Activated T-cell treated with anti-CD3 and anti-CD28 coated beads, Interleukin-2, amount 50 U/mL, for 48 hours (primary cell): ENCODE measurements around the gene RPA1.
A peak's percentile ranks its signal among the peaks of the same experiment; 100 is the strongest.
"Not testable (repeated sequence)": the region's sequence is repeated elsewhere in the genome, so short reads cannot be mapped to it uniquely, and the experiment has no call there.

Experiments used
- DNase-seq, 2 experiments: peaks; one replicate each; pipeline ENCODE4 v3.0.0-alpha.2; 2020

Gene RPA1

GRCh38 chr17:1880851-1881630 is 51.2 kb downstream of the RPA1 start:
- DNase-seq = no peak

DNA sequence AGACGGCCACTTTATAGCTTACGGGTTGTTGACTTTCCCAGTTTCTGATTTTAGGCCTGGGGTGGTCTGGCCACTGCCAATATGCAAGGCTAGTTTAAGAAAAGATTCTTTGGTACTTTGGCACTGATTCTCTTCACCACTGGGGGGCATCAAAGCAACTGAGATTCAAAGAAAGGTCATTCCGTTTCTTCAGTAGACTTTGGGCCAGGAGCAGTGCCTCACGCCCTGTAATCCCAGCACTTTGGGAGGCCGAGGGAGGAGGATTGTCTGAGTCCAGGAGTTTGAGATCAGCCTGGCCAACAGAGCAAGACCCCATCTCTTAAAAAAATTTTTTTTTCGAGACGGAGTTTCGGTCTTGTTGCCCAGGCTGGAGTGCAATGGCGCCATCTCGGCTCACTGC is 53.0 kb downstream of the RPA1 start:
- DNase-seq = peak in 1 of 2 experiments; percentile 33

- no peak for DNase-seq
These were observed 53.7 kb downstream of the RPA1 start for GRCh38 chr17:1883536-1883935.

DNA sequence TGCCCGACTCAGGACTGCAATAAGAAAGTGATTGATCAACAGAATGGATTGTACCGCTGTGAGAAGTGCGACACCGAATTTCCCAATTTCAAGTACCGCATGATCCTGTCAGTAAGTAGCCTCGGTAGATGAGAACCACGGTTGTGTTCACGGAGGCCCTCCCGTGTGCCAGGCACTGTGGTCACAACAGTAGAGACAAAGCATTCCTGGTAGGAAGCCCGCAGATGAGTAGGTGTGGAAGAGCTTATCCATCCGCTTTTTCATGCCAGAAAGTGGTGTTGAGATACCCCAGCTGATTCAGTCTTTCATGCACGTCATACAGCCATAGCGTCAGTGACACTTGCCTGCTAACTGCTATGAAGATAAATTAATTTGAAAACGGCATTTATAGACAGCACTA is 58.9 kb downstream of the RPA1 start:
- DNase-seq = no peak

- DNase-seq = no peak
These were observed 61.1 kb downstream of the RPA1 start for GRCh38 chr17:1890758-1891450.

DNA sequence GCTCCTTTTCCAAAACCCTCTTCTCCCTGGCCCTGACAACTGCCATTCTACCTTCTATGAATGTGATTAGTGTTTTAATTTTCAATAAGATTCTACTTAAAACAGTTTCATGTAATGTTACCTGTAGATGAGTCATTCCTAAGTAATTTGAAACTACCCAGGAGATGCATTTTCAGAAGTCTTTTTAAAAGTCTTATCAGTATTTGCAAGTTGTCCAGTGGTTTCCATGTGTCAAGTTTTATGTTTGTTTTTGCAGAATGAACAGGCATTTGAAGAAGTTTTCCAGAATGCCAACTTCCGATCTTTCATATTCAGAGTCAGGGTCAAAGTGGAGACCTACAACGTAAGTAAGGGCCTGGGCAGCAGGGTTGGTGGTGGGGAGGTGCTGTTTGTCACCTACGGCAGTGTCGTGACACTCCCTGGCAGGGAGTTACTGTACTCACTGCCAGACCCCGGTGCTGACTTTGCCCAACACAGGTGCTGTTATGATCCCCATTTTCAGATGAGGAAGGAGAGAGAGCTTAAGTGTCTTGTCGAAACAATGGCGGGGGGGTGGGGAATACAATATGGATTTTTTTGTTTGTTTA is 65.0 kb downstream of the RPA1 start:
- DNase-seq = no peak

- DNase-seq = not testable (repeated sequence)
These were observed 65.7 kb downstream of the RPA1 start for GRCh38 chr17:1895479-1895878.

DNA sequence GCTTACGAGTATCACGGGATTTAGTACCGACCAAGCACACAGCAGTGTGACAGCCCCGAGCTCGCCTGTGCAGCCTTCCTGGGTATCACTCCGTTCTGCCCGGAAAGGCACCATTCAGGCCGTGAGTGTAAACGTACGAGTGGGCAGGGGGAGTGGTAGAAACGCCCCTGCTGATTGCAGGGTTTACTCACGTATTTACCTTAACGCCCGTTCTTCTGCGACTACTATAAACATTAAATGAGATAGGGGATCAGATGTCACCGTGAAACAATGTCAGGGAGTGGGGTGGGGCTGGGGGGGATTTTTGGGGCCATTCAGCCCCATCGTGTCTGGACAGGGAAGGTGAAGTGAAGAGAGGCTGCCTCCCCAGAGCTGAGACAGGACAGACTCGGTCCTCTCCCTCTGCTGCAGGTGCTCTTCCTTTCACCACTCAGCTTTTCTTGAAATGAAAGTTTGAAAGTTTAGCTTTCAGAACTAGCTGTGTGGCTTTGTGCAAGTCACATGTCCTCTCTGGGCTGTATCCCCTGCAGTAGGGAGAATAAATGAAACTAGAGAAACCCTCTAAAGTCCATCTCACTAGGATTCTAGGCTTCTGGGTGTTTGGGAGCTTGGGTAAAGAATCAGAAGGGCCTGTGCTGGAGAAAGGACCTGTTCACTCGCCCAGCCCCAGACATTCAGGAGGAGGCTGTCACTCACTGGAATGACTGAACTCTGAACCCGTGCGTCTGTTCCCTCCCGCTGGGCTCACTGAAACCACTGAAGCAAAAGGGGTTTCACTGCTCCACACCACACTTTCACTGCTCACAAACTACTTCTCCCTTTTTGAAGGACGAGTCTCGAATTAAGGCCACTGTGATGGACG is 66.7 kb downstream of the RPA1 start:
- DNase-seq = no peak

DNA sequence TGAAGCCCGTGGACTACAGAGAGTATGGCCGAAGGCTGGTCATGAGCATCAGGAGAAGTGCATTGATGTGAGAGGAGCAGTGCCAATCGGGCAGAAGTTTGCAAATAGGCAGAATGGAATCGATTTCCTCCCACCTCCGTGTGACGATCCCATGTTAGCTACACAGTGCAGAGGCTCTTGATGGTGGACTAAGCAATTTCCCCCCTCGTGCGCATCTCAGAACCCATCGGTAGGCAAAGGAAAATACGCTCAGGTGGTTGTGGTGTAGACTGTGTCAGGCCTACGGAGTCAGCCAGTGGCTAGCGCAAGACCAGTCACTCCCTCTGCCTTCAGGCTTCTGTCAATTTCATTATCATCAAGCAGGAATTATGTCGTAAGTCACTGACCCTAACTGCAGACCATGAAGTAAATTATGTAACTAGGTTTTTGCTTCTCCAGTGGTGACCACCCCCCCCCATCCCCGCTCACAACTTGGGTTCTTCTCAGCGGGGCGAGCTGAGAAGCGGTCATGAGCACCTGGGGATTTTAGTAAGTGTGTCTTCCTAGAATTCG is 67.4 kb downstream of the RPA1 start:
- no peak for DNase-seq

- no peak for DNase-seq
These were observed 68.5 kb downstream of the RPA1 start for GRCh38 chr17:1898332-1898731.

DNA sequence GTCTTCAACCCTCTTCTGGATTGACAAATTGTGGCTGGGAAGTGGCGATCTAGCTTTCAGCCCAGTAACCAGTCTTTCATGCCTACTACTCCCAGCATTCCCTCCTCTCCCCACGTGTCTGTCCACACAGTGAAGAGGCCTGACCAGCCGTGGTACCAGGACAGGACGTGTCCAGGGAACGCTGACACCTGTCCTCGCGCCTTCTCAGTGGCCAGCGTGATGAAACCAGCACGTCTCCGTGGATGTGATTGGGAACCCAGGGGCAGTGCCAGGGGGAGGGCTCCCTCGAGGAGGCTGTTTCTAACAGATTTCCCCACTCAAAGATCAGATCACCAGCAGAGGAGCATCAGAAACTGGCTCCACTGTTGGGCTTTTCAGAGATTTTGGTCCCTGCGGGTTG is 69.1 kb downstream of the RPA1 start:
- DNase-seq = no peak

GRCh38 chr17:1899403-1900000 is 69.7 kb downstream of the RPA1 start:
- DNase-seq = no peak

DNA sequence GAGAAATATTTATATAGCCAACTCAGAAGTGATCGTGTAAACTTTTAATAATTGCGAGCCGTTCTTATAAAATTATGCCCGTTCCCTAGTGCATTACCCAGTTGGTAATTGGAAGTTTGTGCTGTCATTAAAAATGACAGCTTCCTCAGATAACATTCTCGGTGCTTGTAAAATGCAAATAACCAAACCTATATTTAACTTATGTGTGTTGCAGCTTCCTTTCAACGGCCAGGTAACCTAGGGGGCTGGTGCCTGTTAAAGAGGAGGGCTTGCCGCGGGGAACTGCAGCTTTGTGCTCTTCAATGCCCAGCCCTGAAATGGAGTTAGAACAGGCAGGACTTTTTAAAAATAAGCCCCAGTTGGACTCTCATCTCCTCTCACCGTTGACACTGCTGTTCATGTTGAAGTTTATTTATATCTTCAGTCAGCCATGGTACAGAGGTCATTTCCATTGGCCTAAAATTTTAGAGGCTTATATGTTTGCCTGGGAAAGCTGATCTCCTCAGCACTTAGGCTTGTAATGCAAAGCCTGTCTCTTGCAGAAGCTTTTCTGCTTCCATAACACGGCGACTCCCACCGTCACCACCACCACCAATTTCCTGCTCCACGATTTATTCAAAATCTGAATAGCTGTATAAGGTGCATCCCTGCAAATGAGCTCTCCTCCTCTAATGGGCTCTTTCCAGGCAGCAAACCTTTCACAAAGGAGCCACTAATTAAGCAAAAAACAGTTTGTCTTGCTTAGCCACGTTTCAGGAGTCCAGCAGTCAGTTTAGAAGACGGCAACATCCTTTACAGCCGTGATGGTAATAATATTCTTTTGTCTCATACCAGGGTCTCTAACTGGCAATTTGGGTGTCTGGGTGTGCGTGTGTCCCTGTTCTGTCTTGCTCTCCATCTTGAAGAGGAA is 74.7 kb downstream of the RPA1 start:
- DNase-seq = no peak

DNA sequence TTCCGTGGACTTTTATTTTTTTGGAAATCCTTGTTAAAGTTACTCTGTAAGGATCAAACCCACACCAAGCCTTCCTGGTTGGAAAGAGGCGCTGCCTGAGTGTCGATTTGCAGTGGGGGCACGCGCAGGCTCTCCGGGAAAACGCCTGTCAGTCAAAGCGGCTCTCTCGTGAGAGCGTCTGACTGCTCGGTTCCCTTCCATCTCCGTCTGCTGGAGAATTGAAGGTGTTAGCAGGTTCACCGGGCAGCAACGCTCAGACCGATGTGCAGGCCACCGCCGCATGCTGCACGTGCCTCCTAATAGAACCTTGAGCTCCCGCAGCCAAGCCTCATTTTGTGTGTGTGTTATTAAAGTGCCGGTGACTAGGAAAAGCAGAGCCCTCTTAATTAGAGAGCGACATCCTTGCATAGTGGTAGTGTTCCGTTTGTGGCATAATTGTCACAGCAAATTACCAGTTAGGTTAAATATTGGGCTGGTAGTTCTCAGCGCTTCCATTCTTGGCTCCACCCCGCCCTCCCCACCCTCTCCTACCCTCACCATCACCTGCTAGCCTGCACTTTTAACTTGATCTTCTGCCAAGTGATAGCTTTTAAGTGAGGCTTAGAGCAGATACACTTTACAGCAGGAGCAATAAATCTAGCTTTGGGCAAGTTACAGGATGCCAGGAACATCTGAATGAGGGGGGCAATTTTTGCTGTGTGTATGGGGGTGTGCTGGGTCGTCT is 75.5 kb downstream of the RPA1 start:
- DNase-seq = no peak

DNA sequence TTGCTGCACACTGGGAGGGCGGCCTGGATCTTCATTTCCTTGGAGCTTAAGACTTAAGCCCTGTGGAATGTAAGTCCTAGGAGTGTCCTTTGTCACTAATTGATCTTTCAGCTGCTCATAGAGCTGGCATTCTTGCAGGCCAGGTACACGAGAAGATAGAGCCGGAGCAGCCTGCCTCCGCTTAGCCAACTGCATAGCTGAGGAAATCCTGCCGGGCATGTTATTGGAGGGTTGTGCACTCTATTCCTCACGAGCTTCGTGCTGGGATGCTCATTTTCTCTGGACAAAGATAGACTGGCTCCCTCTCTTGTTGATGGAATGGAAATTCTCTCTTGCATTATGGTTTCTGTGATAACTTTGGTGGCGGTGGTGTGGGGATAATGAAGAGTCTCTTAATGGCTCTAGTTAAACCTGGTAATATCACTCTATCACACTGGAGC is 76.9 kb downstream of the RPA1 start:
- DNase-seq = no peak

DNA sequence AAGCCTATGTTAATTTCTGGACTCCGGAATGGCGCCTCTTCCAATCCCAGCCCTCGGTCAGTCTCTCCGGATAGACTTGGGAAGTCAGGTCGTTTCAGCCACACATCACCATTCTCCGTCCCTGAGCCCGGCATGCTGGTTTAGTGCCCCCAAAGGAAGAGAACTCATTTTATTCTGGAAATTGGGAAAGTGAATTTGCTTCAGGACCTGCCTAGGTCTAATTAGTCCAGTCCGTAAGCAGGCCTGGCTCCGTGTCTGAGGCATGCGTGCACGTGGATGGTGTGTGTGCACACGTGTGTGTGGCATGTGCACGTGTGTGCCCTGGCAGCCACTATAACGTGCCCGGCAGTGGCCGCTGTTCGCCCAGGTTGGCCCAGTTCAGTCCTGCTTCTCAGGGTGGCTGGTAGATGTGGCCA is 77.4 kb downstream of the RPA1 start:
- no peak for DNase-seq

GRCh38 chr17:1907909-1908698 is 78.3 kb downstream of the RPA1 start:
- peak; percentile 23 to 24 for DNase-seq

DNA sequence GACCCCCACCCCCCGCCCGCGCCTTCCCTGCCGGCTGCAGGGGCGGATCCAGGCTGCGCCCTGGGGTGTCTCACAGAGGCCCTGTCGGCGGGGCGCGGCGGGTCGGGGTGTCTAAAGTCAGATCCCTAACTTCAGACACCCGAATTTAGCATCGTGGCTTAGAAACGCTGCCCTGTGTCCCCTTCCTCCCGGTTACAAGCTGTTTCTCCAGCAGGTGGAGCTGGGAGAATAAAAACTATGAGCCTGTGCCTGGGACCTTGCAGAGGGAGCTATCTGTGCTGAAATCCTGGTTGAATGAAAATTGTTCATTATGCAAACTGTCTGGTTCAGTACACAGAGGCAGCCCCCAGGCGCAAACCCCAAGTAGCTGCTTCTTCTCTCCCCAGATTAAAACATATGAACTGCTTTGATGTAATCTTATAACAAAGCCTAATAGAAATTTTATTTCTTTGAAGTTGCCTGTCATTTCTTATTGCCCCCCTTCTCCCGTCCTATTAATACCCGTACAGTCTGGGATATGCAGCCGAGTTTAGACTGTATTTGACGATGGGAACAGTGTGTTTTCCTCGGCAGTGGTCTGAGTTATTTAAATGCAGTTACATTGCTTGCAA is 79.0 kb downstream of the RPA1 start:
- peak; percentile 47 to 57 for DNase-seq

DNA sequence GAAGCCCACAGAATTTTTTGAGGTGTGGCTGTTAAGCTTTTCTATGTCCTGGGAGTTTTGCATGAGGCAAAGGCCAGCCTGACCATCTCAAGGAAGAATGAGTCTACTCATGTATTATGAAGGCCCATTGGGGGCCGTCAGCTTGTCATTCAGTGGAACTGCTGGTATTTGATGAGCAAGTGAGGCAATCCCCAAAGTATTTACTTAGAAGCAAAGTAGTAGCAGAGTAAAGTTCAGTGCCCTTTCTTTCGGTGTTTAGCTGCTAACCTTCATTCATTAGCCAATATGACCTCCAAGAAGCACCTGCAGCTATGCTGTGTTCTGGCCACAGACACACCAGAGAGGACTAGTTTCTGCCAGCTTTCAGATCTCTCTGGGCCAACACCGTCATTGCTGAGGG is 80.2 kb downstream of the RPA1 start:
- no peak for DNase-seq
